CD1c-positive myeloid dendritic cell (primary cell): ENCODE results near the gene DHRS12.
A peak's percentile ranks its signal among the peaks of the same experiment; 100 is the strongest.

Experiments
- DNase-seq: peaks from one replicate; pipeline ENCODE4 v3.0.0-alpha.2; 2016; ENCODE audit errors: extremely low spot score

Gene DHRS12

GRCh38 chr13:51807041-51807440 is 3.1 kb upstream of the DHRS12 start:
- no peak for DNase-seq

- peak; percentile 57 for DNase-seq
These were observed 2.6 kb upstream of the DHRS12 start for GRCh38 chr13:51806566-51806965.

- DNase-seq = no peak
These were observed 2.0 kb upstream of the DHRS12 start for GRCh38 chr13:51805925-51806324.

- no peak for DNase-seq
These were observed 1.4 kb upstream of the DHRS12 start for GRCh38 chr13:51805313-51805712.

- no peak for DNase-seq
These were observed 571 bp upstream of the DHRS12 start for GRCh38 chr13:51804295-51805172.

- DNase-seq = no peak
These were observed 1.1 kb downstream of the DHRS12 start for GRCh38 chr13:51802631-51803418.

- peak; percentile 48 for DNase-seq
These were observed 2.3 kb downstream of the DHRS12 start for GRCh38 chr13:51801631-51802099.

GRCh38 chr13:51800486-51800885 is 3.5 kb downstream of the DHRS12 start:
- no peak for DNase-seq

- DNase-seq = no peak
These were observed 4.7 kb downstream of the DHRS12 start for GRCh38 chr13:51799261-51799660.

- peak; percentile 42 for DNase-seq
These were observed 6.1 kb downstream of the DHRS12 start for GRCh38 chr13:51797664-51798488.

- no peak for DNase-seq
These were observed 7.4 kb downstream of the DHRS12 start for GRCh38 chr13:51796546-51796945.

GRCh38 chr13:51795419-51795818 is 8.5 kb downstream of the DHRS12 start:
- DNase-seq = no peak

GRCh38 chr13:51794964-51795363 is 9.0 kb downstream of the DHRS12 start:
- no peak for DNase-seq

- DNase-seq = peak; percentile 65
These were observed 10.2 kb downstream of the DHRS12 start for GRCh38 chr13:51793570-51794271.

GRCh38 chr13:51786425-51787265 is 17.3 kb downstream of the DHRS12 start:
- DNase-seq = no peak

- no peak for DNase-seq
These were observed 18.1 kb downstream of the DHRS12 start for GRCh38 chr13:51785712-51786424.

GRCh38 chr13:51784097-51784496 is 19.9 kb downstream of the DHRS12 start:
- DNase-seq = no peak

- no peak for DNase-seq
These were observed 20.4 kb downstream of the DHRS12 start for GRCh38 chr13:51783428-51784094.
